HL-60/S4 treated with retinoic acid at 250 ng/mL for 4 days and 3 days (cell line): ENCODE results near the gene DDX31.

Source experiments
- in situ Hi-C: fragments of 300-500 bp; cut with MboI; formaldehyde crosslinking; loops from 2 replicates; pipeline ENCODE4 v1.7.0; 2022; ENCODE audit warnings: low sequenced_read_pairs

DDX31 gene

GRCh38 chr9:132552041-132552440, 117.7 kb downstream of the DDX31 start:
- in situ Hi-C loops: no loop called here

- in situ Hi-C loops: no loop called here
Observed at GRCh38 chr9:132551556-132551955, 118.2 kb downstream of the DDX31 start.

GRCh38 chr9:132548751-132549640, 120.8 kb downstream of the DDX31 start:
- in situ Hi-C loops: no loop called here

GRCh38 chr9:132547976-132548730, 121.6 kb downstream of the DDX31 start:
- in situ Hi-C loops: no loop called here

- in situ Hi-C loops: no loop called here
Observed at GRCh38 chr9:132547436-132547835, 122.3 kb downstream of the DDX31 start.

GRCh38 chr9:132547052-132547431, 122.7 kb downstream of the DDX31 start:
- in situ Hi-C loops: no loop called here

GRCh38 chr9:132546148-132547051, 123.4 kb downstream of the DDX31 start:
- in situ Hi-C loops: no loop called here

GRCh38 chr9:132545578-132545977, 124.2 kb downstream of the DDX31 start:
- in situ Hi-C loops: no loop called here

GRCh38 chr9:132543960-132544359, 125.8 kb downstream of the DDX31 start:
- in situ Hi-C loops: no loop called here

- in situ Hi-C loops: no loop called here
Observed at GRCh38 chr9:132543251-132543650, 126.5 kb downstream of the DDX31 start.
